Measurements from ENCODE around the gene KIF6.

KIF6 gene

DNA sequence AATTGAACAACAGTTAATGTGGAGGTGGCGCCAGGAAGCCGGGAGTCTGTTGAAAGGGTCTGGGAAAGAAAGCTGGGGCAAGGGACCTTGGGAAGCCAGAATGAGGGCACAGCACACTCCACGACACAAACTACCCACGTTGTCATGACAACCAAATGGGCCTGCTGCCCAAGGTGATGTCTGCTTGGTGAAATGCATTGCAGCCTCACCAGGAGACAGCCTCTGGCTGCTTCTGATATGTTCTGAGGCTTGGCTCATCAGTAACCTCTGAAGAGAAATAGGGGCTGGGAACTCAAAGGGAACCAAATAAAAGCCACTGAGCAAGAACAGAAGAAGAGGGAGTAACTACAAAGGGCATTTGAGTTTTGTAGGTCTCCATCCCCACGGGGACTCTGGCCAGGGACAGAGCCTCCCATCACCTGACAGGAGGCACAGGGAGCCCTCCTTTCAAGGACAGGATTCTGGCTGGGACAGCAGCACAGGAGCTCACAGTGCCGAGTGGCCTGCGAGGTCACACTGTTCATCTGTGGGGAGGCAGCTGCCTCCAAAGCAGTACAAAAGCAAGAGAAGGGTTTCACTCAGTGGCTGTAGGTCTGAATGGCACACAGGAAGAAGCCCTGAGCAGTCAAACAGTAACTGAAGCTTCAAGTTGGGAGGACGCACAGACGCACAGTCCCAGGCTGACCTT, 358.1 kb downstream of the KIF6 start:
- DNase-seq: no peak

DNA sequence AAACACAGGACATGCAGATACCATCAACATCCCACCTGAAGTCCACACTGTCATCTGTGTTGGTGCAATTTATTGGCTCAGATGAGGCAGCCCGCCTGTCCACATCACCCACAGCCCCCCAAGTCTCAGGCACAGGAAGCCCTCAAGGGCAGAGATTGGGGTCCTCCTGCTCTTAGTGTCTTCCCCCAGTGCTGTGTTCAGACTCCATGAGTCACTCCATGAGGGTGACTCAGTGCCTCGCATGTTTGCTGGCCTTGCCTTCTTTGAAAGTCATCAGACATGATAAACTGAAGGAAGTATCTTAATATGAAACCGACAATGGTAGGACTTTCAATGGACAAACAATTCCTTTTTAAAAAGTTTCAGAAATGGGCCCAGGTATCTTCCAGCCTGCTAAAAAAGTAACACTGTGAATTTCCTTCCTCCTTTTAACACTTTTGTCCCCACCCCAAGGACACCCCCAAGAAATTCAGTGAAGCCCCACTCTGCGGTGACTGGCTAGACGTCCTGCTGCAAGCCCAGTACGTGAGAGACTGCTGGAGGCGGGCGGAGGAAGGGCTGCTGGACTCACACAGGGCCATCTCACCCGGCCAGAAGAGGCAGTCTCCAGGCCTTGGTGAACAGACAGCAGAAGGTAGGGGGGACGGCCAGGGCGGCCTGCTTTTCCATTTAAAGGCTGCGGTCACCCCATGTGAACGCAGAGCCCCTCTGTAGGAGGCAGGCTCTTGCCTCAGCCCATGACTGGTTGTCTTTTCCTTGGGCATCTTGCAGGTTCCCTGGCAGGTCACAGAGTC, 359.7 kb downstream of the KIF6 start:
- no peak for DNase-seq

DNA sequence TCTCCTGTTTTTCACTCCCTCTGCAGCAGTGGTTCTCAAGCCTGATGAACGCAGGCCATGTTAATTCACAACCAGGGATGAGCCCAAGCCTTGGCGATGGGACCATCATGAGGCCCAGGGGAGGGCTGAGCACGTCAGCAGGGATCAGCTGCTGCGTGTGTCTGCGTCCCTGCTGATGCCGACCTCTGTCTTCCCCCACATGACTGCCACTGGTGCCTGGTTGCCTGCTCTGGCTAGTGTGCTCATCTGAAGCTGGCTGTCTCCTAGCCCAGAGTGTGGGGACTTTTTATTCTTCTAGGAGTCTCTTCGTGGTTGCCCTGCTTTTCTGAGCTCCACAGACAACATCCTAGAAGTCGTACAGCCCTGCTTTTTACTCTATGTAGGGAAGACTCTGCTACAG, 361.9 kb downstream of the KIF6 start:
- DNase-seq: no peak

DNA sequence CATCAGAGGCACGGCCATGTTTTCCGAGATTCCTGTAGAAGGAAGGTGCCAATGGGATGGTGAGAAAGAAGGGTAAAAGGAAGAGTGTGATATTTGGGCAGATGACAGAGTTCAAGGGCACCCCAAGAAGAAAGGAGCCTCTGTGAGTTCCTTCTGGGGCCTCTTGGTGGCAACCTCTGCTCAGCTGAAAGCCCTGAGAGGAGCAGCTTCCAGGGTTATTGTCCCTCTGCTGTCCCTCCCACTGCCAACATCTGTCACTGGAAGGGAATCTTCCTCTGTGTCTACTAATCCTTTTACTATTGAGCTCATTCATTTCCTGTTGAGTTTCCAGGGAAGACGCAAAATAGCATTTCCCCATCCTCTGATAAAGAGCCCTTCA, 362.7 kb downstream of the KIF6 start:
- no peak for DNase-seq

DNA sequence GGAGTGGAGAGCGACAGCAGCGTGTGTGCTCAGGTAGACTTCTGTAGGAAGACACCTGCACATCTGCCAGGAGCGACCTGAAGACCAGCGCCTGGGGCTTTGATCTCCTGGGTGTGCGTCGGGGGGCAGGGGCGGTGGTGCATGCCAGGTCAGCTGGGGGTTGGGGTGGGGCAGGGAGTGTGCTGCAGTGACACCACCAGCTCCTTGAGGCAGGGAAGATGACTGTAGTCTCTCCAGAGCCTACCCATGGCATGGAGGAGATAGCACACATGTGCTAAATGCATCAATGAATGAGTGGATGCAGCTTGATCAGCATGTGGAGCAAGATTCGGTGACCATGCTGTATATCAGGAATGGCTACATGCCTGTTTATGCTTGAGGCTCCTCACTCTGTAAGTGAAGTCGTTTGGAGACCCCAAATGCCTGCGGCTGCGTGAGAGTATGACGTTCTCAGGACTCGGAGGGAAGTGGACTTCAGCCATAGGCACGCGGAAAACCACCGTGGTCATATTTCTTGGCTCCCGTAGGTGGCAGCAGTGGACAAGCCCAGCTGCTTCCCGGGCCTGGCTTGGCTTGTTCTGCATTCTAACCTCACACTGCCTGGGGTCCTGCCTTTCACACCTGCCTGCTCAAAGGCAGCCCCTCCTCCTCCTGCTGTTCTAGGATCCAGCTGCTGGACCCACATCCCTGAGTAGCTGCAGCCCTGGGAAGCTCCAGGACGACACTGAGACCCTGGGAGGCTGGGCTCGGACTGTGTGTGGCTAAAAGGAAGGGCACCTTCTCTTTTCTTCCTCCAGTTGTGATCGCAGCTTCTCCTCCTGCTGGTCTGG, 363.3 kb downstream of the KIF6 start:
- no peak for DNase-seq

DNA sequence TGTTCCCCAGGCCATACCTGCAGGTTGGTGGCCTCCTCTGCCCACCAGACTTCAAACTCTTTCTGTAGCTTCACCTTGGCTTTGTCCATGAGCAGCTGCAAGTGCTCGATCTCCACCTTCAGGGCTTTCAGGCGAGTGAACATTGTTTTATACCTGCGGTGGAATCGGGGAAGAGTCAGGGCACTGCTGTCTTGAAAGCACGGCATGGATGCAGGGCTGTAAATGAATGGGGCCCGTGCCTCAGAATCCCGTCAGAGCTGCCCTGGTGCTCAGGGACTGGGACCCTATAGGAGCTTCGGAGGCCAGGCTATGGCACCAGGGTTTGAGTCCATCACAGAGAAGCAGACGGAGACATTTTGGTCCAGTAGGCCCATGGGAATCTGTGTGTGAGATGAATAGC, 364.8 kb downstream of the KIF6 start:
- DNase-seq: no peak

DNA sequence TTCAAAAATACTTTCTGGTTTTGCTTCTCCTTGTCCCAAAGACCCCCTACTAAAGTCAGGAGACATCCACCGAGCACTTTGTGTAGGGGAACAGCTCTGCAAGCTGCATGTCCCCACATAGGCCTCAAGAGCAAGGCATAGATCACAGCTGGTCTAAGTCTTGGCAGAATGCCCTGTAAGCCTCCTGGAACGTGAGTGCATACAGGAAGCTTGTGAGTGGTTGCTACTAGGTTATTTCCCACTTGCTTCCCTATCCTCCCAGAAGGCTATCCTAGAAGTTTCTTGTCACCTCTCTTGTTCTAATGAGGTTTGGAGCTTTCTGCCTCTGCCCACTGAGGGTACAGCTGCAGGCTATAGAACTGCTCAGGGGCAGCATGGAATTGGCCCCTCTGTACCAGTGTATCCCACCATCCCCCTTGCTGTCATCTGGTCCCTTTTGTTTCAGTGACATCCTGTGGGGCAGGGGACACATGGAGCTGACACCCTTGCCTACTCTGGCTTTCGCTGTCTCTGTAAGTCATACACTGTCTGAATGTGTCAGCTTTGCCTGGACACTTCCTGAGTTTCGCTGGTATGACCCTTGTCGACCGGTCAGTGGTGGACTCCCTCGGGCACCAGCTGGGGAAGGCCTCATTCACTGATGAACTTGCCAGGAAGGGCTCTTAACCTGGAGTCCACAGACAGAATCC, 367.1 kb downstream of the KIF6 start:
- DNase-seq: no peak

DNA sequence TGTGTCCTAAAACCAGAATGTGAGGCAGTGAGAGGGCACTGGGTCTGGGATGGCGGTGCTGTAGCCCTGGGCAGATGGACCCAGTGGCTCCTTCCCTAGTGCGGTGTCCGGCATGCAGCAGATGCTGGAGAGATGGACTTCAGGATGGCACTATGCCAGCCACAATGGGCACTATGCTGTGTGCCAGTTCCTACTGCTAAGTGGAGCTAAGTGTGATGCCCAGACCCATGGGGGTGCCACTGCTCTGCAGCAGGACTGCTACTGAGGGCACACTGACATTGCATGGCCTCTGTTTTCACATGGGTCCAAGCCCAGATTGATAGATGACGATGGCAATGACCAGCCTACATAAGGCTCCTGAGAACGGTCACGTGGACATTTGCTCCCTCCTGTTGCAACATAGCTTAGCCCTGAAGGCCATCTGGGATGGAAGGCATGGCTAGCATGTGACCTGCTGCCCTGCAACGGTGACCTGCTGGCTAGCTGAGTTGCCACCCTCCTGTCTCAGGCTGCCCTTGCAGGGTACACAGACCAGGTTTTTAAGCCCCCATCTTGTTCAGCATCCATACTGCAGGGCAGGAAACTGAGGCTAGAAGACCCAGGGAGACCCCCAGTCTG, 371.4 kb downstream of the KIF6 start:
- DNase-seq: no peak

DNA sequence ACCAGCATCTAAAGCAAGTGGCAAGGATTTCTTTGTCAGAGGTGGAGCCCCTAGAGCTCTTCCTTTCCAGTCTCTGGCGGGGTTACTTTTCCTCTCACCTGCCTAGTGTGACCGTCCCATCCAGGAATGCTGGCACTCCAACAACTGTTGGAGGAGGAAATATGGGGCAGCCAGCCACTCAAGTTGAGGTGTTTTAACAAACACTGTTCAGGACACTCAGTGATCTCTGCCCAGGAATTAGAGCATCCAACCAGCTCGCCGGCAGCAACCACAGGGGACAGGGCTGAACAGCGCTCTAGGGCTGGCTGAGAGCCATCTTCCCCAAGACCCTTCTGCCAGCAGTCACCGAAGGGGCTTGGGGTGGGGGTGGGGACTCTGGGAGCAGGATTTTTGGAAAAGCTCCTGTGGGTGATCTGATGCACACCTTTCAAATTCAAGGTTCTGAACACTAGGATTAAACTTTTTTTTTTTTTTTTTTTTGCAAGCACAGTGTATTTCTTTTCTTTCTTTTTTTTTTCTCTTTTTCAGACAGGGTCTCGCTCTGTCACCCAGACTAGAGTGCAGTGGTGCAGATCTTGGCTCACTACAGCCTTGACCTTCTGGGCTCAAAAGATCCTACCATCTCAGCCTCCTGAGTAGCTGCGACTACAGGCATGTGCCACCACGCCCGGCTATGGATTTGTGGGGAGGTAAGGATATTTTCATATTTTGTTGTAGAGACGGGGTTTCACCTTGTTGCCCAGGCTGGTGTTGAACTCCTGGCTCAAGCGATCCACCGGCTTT, 374.3 kb downstream of the KIF6 start:
- no peak for DNase-seq

DNA sequence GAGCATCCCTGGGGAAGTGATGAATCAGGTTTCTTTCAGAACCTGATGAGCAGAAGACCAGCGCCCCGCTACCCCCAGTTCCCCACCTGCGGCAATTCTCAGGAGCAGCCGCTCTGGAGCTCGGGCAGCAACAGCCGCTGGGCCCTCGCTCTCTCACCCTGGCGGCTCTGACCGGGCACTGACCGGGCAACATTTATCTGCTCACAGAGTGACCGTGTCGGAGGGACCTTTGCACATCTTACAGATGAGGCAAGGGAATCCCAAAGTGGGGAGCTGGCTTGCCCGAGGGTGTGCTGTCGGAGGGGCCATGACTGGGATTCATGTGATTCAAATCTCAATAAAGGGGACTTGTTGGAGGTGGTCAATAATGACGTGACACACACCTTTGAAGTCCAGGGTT, 376.5 kb downstream of the KIF6 start:
- DNase-seq: no peak

DNA sequence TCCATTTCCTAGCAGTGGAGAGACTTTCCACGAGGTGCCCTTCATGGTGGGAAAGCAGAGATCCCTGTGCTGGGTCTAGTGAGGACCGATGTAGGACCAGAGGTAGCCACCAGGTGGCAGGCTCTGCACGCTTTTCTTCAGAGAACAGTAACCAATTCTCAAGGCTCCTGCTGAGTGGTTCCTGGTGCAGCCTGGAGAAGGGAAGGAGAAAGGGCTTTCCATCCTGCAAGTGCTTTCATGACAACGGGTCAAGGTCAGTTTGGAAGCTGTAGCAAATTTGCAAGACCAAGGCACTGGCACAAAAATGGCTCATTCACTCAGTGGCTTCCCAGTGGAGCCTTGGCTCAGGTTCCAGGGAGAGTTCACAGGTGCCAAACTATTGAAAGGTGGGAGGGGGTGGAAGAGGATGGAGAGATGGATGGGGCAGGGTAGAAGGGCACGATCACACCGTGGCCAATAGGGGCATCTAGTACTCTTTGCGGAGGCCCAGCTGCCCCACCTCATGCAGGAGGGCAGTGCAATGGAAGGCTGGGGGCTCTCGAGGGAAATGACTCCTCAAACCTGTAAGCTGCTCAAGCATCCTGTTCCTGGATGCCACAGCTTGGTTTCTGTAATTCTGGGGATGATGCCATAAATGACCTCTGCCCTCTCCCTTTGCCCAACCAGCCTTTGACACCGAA, 377.2 kb downstream of the KIF6 start:
- DNase-seq: no peak

DNA sequence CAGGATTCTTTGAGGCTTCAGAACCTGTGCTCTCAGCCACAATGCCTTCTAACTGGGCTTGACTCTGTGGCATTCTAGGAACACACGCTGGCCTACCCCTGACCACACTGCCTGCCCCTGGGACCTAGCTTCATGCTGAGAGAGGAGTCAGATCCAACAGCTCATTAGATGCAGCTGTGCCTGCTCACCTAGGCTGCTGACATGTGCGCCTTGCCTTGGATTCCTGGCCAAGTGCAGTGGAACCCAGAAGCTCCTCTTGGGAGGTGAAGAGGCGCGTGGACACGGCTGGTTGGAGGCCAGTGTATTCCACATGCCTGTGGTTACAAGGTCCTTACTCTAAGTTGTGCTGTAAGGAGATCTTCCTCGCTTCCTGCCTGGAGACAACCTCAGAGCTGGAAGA, 378.0 kb downstream of the KIF6 start:
- DNase-seq: no peak

DNA sequence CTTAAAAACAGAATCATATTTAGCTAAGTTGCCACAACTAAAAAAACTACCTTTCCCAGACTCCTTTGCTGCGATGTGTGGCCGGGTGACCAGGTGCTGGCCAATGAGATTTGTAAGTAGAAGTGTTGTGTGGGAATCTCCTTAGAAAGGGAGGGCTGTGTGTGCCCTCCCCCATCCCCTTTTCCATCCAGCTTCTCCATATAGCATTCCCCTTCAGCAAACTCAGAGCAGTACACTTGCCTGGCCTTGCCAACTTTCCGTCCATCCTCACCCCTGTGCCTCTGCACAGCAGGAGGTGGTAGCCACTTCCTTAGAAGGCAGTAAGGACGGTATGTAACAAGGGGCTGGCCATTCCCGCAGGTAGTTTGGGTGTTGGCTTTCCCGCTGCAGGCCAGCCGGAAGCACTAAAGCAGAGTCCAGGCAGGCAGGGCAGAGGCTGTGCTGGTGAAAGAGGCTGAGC, 380.4 kb downstream of the KIF6 start:
- no peak for DNase-seq

DNA sequence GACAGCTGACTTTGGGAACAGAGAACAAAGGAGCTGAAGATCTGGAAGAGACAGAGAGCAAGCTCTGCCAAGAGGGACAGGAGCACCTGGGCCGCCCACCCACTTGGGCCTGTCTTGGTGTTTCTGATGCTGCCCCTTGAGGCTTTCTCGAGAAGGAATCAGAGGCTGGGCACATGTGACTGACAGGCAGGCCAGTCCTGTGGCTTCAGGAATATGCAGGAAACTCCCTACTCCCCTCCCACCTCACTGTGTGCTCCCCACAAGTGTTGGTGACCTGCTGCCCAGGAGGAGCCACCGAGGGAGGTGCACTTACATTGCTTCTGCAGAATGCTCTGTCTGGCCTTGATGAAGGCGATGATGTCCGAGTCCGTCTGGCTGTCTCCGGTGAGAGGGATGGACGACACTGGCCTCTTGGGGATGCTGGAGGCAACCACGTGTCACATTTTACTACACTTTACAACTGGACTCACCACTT, 381.8 kb downstream of the KIF6 start:
- DNase-seq: no peak

DNA sequence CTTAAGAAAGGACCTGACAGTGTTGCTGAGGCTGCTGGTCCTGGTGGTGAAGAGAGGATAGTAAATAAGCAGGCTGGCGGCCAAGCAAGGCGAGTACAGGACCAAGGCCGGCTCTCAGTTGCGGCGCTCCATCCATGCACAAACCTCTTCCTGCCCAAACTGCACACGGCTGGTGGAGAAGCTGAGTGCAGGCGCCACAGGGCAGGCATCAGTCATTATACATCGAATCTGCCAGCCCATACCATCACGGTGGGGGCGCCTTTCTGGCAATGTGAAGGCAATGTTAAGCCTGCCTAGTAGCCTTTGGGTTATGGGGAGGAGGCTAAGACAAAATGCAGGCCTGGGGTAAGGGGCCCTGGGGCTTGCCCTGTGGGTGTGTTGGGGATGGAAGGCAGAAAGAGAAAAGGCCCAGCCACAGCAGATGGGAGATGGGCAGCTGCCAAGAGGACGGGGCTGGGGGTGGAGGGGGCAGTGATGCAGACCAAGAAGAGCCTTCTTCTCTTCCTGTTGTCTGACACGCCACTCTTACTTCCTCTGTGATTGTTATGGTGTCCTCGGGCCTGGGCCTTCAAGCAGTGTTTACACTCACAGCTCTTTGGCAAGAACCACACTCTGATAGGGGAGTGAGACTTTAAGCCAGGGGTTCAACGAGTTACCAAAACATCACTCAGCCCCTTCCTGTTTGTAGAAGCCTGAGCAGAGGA, 382.4 kb downstream of the KIF6 start:
- DNase-seq: no peak

DNA sequence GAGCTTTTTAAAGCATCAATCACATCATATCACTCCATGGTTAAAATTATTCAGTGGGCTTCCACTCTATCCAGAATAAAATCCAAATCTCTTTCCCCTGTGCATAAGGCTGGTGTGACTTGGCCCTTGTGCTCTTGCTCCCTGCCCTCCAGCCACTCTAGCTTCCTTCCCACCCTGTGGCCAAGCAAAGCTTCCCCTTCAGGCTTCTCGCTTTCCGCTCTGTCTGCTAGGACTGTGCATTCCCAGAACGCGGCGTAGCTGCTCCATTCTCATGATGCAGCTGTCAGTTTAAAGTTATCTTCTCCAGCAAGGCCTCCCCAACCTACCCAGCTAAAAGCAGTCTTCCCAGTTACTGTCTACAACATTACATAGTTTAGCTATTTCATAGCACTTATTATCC, 383.3 kb downstream of the KIF6 start:
- no peak for DNase-seq

DNA sequence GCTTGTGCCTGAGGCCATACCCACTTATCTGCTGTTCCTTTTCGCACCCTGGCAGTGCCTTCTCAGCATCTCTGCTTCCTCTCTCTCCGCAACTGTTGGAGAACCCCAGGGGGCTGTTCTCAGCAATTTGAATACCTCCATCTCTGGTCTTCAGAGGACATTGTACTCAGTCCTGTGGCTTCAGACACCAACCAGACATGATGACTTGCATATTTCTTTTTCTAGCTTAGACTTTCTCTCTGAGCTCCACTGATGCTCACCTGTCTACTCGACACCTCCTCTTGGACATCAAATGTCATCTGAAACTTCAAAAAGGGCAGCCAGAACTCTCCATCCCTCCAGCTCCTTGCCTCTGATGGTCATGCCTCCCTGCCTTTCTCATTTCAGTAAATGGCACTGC, 383.9 kb downstream of the KIF6 start:
- no peak for DNase-seq

DNA sequence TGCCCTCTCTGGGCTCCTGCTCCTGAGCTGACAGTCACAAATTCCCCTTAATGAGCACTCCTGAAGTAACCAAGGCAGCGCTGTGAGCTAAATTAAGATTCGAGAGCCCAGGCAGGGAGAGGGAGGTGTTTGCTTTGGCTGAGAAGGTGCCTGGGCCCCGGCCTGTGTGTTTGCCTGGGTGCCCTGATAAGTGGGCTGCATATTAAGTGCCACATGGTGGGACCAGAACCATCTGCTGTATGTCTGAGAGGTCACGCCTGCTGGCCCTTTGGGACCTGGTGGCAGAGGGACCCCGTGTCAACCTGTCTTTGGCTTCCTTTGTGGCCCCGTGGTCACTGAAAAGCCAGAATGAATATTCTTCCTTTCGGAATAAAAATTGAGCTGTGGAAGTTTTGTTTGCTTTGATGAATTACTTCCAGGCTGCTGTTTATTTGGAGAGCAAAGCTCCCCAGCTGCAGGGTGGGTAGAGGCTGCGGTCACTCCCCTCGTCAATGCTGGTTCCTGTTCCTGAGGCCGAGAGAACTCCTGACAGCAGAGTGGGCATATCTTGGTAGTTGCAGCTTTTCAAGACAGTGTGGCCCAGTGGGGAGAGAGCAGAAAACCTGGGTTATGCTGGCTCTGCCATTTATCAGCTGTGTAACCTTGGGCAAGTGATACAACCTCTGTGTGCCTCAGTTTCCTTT, 385.2 kb downstream of the KIF6 start:
- DNase-seq: no peak

DNA sequence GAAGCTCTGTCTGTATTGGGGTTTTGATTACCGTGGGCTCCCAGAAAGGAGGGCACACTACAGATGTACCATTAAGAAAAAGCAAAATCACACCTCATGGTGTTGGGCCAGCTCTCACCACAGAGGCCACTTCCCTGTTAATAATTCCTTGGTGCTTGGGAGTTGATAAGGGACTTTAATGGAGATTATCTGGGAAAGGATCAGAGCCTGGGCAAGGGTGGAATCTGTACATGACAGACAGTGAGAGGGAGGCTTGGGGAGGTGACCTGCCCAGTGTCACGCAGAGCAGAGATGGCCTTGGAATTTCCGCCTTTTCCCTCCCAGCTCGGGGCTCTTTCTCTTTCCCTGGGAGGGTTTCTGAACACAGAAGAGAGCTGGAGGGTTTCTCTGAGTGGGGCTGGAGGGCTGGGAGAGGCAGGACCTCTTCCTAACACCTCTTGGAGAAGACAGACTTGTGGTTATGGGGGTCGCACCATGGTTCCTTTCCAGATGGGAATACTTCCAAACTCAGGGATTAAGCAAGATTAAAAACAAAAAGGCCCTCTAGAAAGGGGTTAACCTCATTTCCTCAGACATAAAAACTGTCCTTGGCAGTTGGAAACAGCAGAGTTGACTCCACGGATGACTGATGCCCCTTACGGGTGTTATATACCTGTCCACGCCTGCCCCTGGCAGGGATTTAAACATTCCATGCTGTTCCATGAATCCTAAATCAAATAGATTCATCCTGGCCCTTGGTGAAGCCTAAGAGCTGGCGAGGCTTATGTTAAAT, 385.9 kb downstream of the KIF6 start:
- no peak for DNase-seq

Data from NCI-H1048 (cell line).